K562 (cell line): ENCODE measurements around the gene RSPH1. TPM values are rescaled to one million over a fixed set of nuclear protein-coding genes. Genes with fewer than 3 reads are reported as not detected.
A peak's percentile ranks its signal among the peaks of the same experiment; 100 is the strongest.

Source experiments
- ATAC-seq: fragments of 200-7000 bp; cut with Tn5 transposase; 3 replicates; pipeline ENCODE4 v1.9.1; 2020; ENCODE audit warnings: moderate library complexity
- BruUV-seq: library from RNA; stranded (reverse); fragments of 400-500 nt; replicated peaks from 2 replicates; lab custom pipeline; 2021; lab: Mats Ljungman, UMichigan
- CTCF ChIA-PET: fragments of 300-600 bp; formaldehyde crosslinking; extraction: SDS; loops from one replicate; lab custom pipeline; 2021; ENCODE audit warnings: low intra/inter-chr PET ratio; lab: Yijun Ruan, JAX
- POLR2A ChIA-PET: fragments of 300-600, 350-650 bp; sonication (Branson Sonifier 250); formaldehyde crosslinking; extraction: SDS; loops from one replicate; lab custom pipeline; 2021; ENCODE audit warnings: antibody characterized with exemption, inconsistent platforms; lab: Yijun Ruan, JAX
- DNase-seq, 4 experiments: peaks; one replicate each; pipeline versions ENCODE4 v3.0.0 to v3.0.0-alpha.2; 2011 to 2018; ENCODE audit warnings: low spot score in 3 of 4, mixed read lengths in 3 of 4; ENCODE audit errors: extremely low read depth in 1 of 4
- FAIRE-seq: peaks from 2 replicates; lab custom pipeline; 2011; peaks lifted over from hg19 to GRCh38; lab: Jason Lieb, UNC
- H2AFZ ChIP-seq: 2 replicates; pipeline ENCODE4 v1.6.0; 2011; ENCODE audit warnings: low read depth, low read length, control low read depth, inconsistent platforms
- H3K27ac ChIP-seq: fragments of 200-600 bp; 3 replicates; pipeline ENCODE4 v1.8.0; 2011; ENCODE audit warnings: low read depth, mild to moderate bottlenecking, control low read depth, inconsistent platforms, low read length, moderate library complexity, mixed read lengths; ENCODE audit errors: extremely low read depth
- H3K27me3 ChIP-seq, 2 experiments: fragments of 300-600 bp in 1 of 2; 2 replicates in 1 of 2; 3 replicates in 1 of 2; pipeline versions ENCODE4 v1.6.0 to v1.8.0; 2011; ENCODE audit warnings: inconsistent platforms in 2 of 2, low read length in 2 of 2, mild to moderate bottlenecking in 1 of 2, mixed read lengths in 1 of 2, moderate library complexity in 1 of 2; ENCODE audit not compliant: control insufficient read depth in 2 of 2, insufficient read depth in 2 of 2
- H3K36me3 ChIP-seq: fragments of 300-600 bp; 3 replicates; pipeline ENCODE4 v1.8.0; 2011; ENCODE audit warnings: mild to moderate bottlenecking, low read length, inconsistent platforms; ENCODE audit not compliant: control insufficient read depth, insufficient read depth
- H3K4me1 ChIP-seq, 2 experiments: fragments of 200-600 bp in 1 of 2; replicated peaks in 1 of 2; 2 replicates in 1 of 2; 3 replicates in 1 of 2; pipeline versions ENCODE4 v1.5.1 to v1.8.0; 2011; ENCODE audit warnings: inconsistent platforms in 2 of 2, low read length in 2 of 2, mild to moderate bottlenecking in 1 of 2, mixed read lengths in 1 of 2, moderate library complexity in 1 of 2; ENCODE audit not compliant: control insufficient read depth in 2 of 2, insufficient read depth in 2 of 2
- H3K4me2 ChIP-seq: 2 replicates; pipeline ENCODE4 v1.6.1; 2011; ENCODE audit warnings: low read length, control low read depth, inconsistent platforms, mixed read lengths; ENCODE audit not compliant: insufficient read depth
- H3K4me3 ChIP-seq: fragments of 200-600 bp; sonication (generic), shearing (Covaris generic); 2 replicates; pipeline ENCODE4 v1.5.1; 2016; ENCODE audit warnings: control low read depth, inconsistent platforms
- H3K79me2 ChIP-seq: fragments of 200-600 bp; 3 replicates; pipeline ENCODE4 v1.8.0; 2011; ENCODE audit warnings: low read length, inconsistent platforms; ENCODE audit not compliant: control insufficient read depth, insufficient read depth
- H3K9ac ChIP-seq, 2 experiments: 2 replicates each; pipeline versions ENCODE4 v1.6.0 to v1.6.1; 2011; ENCODE audit warnings: low read depth in 2 of 2, low read length in 2 of 2, control low read depth in 1 of 2, inconsistent platforms in 1 of 2, mild to moderate bottlenecking in 1 of 2, mixed read lengths in 1 of 2; ENCODE audit not compliant: insufficient read depth in 1 of 2
- H3K9me1 ChIP-seq: one replicate; pipeline ENCODE4 v1.6.0; 2011; ENCODE audit warnings: inconsistent platforms, mild to moderate bottlenecking, low read length, moderate library complexity; ENCODE audit not compliant: control insufficient read depth, insufficient read depth
- H3K9me3 ChIP-seq: replicated peaks from 2 replicates; pipeline ENCODE4 v1.5.1; 2011; ENCODE audit warnings: low read depth, low read length, inconsistent platforms; ENCODE audit not compliant: control insufficient read depth, insufficient read depth
- H4K20me1 ChIP-seq: replicated peaks from 2 replicates; pipeline ENCODE4 v1.6.1; 2011; ENCODE audit warnings: low read length, inconsistent platforms, mixed read lengths; ENCODE audit not compliant: control insufficient read depth, insufficient read depth
- EZH2 ChIP-seq: IDR thresholded peaks from 2 replicates; pipeline ENCODE4 v1.6.1; 2012; ENCODE audit warnings: low read depth, mild to moderate bottlenecking, inconsistent platforms, low read length, borderline replicate concordance
- KLF13 ChIP-seq: fragments of 450-650 bp; IDR thresholded peaks from 2 replicates; pipeline ENCODE4 v1.6.1; 2016; ENCODE audit warnings: missing genetic modification characterization, low read depth, mild to moderate bottlenecking, missing compliant biosample characterization, moderate library complexity, borderline replicate concordance
- NCOA6 ChIP-seq: fragments of 450-650 bp; IDR thresholded peaks from 2 replicates; pipeline ENCODE4 v1.6.1; 2017; ENCODE audit warnings: mild to moderate bottlenecking
- ZEB2 ChIP-seq: fragments of 450-650 bp; IDR thresholded peaks from 2 replicates; pipeline ENCODE4 v1.6.1; 2016
- ZNF395 ChIP-seq: fragments of 200-800 bp; sonication (Bioruptor generic); IDR thresholded peaks from 2 replicates; pipeline ENCODE4 v1.6.1; 2017; ENCODE audit warnings: missing genetic modification characterization, missing compliant biosample characterization
- ZNF431 ChIP-seq: sonication (generic); formaldehyde crosslinking; IDR thresholded peaks from 2 replicates; pipeline ENCODE4 v1.8.0; 2022; ENCODE audit warnings: mild to moderate bottlenecking, missing genetic modification reagents
- ZNF699 ChIP-seq: fragments of 250-450 bp; sonication (Bioruptor Pico); IDR thresholded peaks from 2 replicates; pipeline ENCODE4 v1.8.0; 2021; ENCODE audit warnings: mild to moderate bottlenecking, moderate library complexity; ENCODE audit not compliant: insufficient replicate concordance
- ZNF76 ChIP-seq: fragments of 250-450 bp; sonication (Bioruptor Pico); IDR thresholded peaks from 2 replicates; pipeline ENCODE4 v1.4.0; 2020; ENCODE audit warnings: mild to moderate bottlenecking, moderate library complexity, borderline replicate concordance
- ZZZ3 ChIP-seq: fragments of 450-650 bp; IDR thresholded peaks from 2 replicates; pipeline ENCODE4 v1.6.1; 2016; ENCODE audit warnings: antibody characterized with exemption, mild to moderate bottlenecking, moderate library complexity
- WGBS: fragments of 100-300 bp; shearing (Covaris generic); methylation state at CpG from one replicate; pipeline ENCODE4 v1.1.6; 2016; ENCODE audit warnings: low coverage, mixed read lengths; ENCODE audit not compliant: insufficient coverage; ENCODE audit errors: missing lambda C conversion rate; 5-methylcytosine and 5-hydroxymethylcytosine counted together
- in situ Hi-C: fragments of 300-500 bp; cut with MboI; formaldehyde crosslinking; loops from 4 replicates; pipeline ENCODE4 v1.15.0; 2018; ENCODE audit warnings: inconsistent platforms, mixed read lengths
- intact Hi-C: fragments of 100-400 bp; cut with micrococcal nuclease; formaldehyde crosslinking; loops from 2 replicates; pipeline ENCODE4 v1.14.2; 2022
- polyA plus RNA-seq, 8 experiments: library from polyadenylated mRNA; depleted of rRNA in 4 of 8; stranded (reverse) in 5 of 8; unstranded in 3 of 8; fragments of >200 nt; fragmentation: Nextera tagmentation in 2 of 8; fragmentation: Illumina TruSeq in 1 of 8; extraction: Ambion mirVana in 2 of 8; extraction: Trizol in 1 of 8; gene quantifications; 2 replicates each; pipeline versions ENCODE4 v1.2.1 to v1.2.3, GENCODE V29; 2011 to 2014; ENCODE audit warnings: inconsistent platforms in 1 of 8, missing spikeins in 1 of 8
- total RNA-seq, 7 experiments: library from RNA; depleted of rRNA in 6 of 7; stranded (reverse); fragments of >200 nt in 6 of 7; fragmentation: Illumina TruSeq in 2 of 7; extraction: Trizol in 2 of 7; gene quantifications; 2 replicates each; pipeline versions ENCODE4 v1.2.1 to v1.2.3, GENCODE V29; 2011 to 2021; ENCODE audit warnings: low replicate concordance in 1 of 7

Gene RSPH1
- total and polyA plus RNA-seq, 9 of the 15 experiments (the other 6 are each of a cell fraction or from before 2014, with no cell fraction given): 0.17 TPM; not detected in 8

GRCh38 chr21:42514883-42515228 is 18.8 kb upstream of the RSPH1 start:
- Histone ChIP-seq H3K4me1 (peaks cover 0 to 16% of the 10 kb centered on the region in 2 experiments; a peak in 2 of 5 replicates), H3K36me3 (no peaks in the 10 kb centered on the region)
- CTCF ChIA-PET: no interaction called here

GRCh38 chr21:42513985-42514882 is 18.2 kb upstream of the RSPH1 start:
- Histone ChIP-seq H3K4me1 (peaks cover 0 to 16% of the 10 kb centered on the region in 2 experiments; a peak in 2 of 5 replicates), H3K27ac (no peak overlapping the region), H3K9me1 (no peaks in the 10 kb centered on the region), H3K27me3 (peaks cover 53 to 57% of the 10 kb centered on the region in 2 experiments), H3K4me3 (peak overlapping the region; percentile 28), H2AFZ (peak overlapping the region; percentile 42; the same call in 1 of the 2 replicates), H3K36me3 (no peaks in the 10 kb centered on the region), H4K20me1 (no peaks in the 10 kb centered on the region; the same call in 1 of the 2 replicates), H3K9me3 (no peaks in the 10 kb centered on the region), H3K9ac (peak overlapping the region in 1 of 2 experiments; percentile 45; a peak in 1 of 4 replicates), H3K79me2 (no peaks in the 10 kb centered on the region), H3K4me2 (peak overlapping the region; percentile 7; the same call in 1 of the 2 replicates)
- in situ Hi-C loops: no loop called here
- ChIA-PET CTCF (no interaction called here), POLR2A (interaction anchor here (0.6 to 0.9 kb wide), 2 partner anchors 31 to 36 kb away, joined by 3 read pairs; no protein-coding TSS in a partner anchor)
- intact Hi-C loops: no loop called here
- no TSS peak for BruUV-seq
- WGBS: 5% methylated on average over 69 of the region's 77 CpGs
- peak in 2 of 4 experiments; percentile 43 to 51 for DNase-seq
- no peak for FAIRE-seq
- peak; percentile 49; the same call in 2 of the 3 replicates for ATAC-seq
- no peak for TF ChIP-seq ZNF76 (CRISPR knock-in tag)
- no peak for TF ChIP-seq NCOA6
- 0 out of 2 replicates have a peak, but pooled peaks have one; percentile 14 for TF ChIP-seq KLF13
- TF ChIP-seq ZZZ3: no peak
- TF ChIP-seq ZNF395 (CRISPR knock-in tag): no peak
- TF ChIP-seq ZNF699 (CRISPR knock-in tag): no peak
- TF ChIP-seq ZNF431 (CRISPR knock-in tag): no peak

More at GRCh38 chr21:42514883-42515228, 18.8 kb upstream of the RSPH1 start:
- 5% methylated on average over 5 of the region's 5 CpGs for WGBS
- DNase-seq (no peak), FAIRE-seq (no peak)
- Histone ChIP-seq H4K20me1 (no peaks in the 10 kb centered on the region; the same call in 1 of the 2 replicates), H3K9me1 (no peaks in the 10 kb centered on the region), H2AFZ (no peak overlapping the region)
- POLR2A ChIA-PET: interaction anchor here (0.9 kb wide), 1 partner anchor 37 kb away, joined by 3 read pairs; no protein-coding TSS in a partner anchor
- intact Hi-C loops: no loop called here
- TF ChIP-seq EZH2: 0 out of 2 replicates have a peak, but pooled peaks have one; percentile 62
- no peak for TF ChIP-seq ZEB2
- TF ChIP-seq, all 486 proteins: peak for 1
- Histone ChIP-seq H3K4me3 (no peak overlapping the region), H3K79me2 (no peaks in the 10 kb centered on the region), H3K27ac (no peak overlapping the region), H3K27me3 (peaks cover 56 to 60% of the 10 kb centered on the region in 2 experiments), H3K4me2 (no peak overlapping the region), H3K9ac (no peak overlapping the region), H3K9me3 (no peaks in the 10 kb centered on the region)
- in situ Hi-C loops: no loop called here
- BruUV-seq: no TSS peak
- ATAC-seq: no peak
